ENCODE measurements around the gene SCO2. TPM values are rescaled to one million over a fixed set of nuclear protein-coding genes. Genes with fewer than 3 reads are reported as not detected.

The SCO2 gene
- polyA plus RNA-seq, 3 donors, result 39.5 to 101 (median 69.6) TPM

GRCh38 chr22:50519151-50519550 is 6.2 kb downstream of the SCO2 start:
- peaks cover 56 to 81% of the 10 kb centered on the region in 2 donors for H3K36me3 ChIP-seq (replicated peaks in 1 of 2; ENCODE audit: control insufficient read depth in 1 of 2, insufficient read depth in 2 of 2, low read length in 2 of 2)
- Mint-ChIP-seq H3K36me3 (peaks cover 28 to 69% of the 10 kb centered on the region in 2 donors), H3K4me3 (no peak overlapping the region), H3K27me3 (ENCODE audit: low read depth in 3 of 3) (peaks cover 0 to 2% (median 0%) of the 10 kb centered on the region in 3 donors), H3K4me1 (no peaks in the 10 kb centered on the region), H3K27ac (no peak overlapping the region), H3K9me3 (peaks cover 0 to 1% (median 0%) of the 10 kb centered on the region in 7 donors)
- peaks cover 37% of the 10 kb centered on the region for H4K20me1 ChIP-seq (ENCODE audit: insufficient read depth, low read length)
- peaks cover 36% of the 10 kb centered on the region for H3K79me2 ChIP-seq (ENCODE audit: insufficient read depth, low read length)
- H3K4me1 ChIP-seq (ENCODE audit: control insufficient read depth in 1 of 2, insufficient read depth in 2 of 2, low read length in 2 of 2), result peaks cover 3 to 7% of the 10 kb centered on the region in 2 donors
- TF ChIP-seq CTCF (IDR thresholded peaks at IDR 0.05), result no peak
- intact Hi-C loops (cut with micrococcal nuclease), result no loop called here
- no peak overlapping the region for H3K4me3 ChIP-seq (replicated peaks in 1 of 3; ENCODE audit: low read depth in 2 of 3, low read length in 3 of 3)
- H3K27me3 ChIP-seq (ENCODE audit: control insufficient read depth in 2 of 2, insufficient read depth in 2 of 2, low read length in 2 of 2), result no peaks in the 10 kb centered on the region
- H3K9me3 ChIP-seq (replicated peaks in 1 of 2; ENCODE audit: control insufficient read depth in 1 of 2, insufficient read depth in 1 of 2, low read length in 2 of 2), result no peaks in the 10 kb centered on the region
- DNase-seq, result no peak
- no peak overlapping the region for H3K4me2 ChIP-seq (replicated peaks; ENCODE audit: extremely low read depth, low read length, poor library complexity, severe bottlenecking)
- H3K9ac ChIP-seq (ENCODE audit: insufficient read depth, low read length, poor library complexity, severe bottlenecking), result no peak overlapping the region
- 100% methylated on average over 8 of the region's 8 CpGs for WGBS (ENCODE audit: insufficient coverage)
- H2AFZ ChIP-seq (ENCODE audit: insufficient read depth, low read depth, low read length, poor library complexity, severe bottlenecking), result no peak overlapping the region
- no peak overlapping the region for H3K27ac ChIP-seq (ENCODE audit: low read depth in 1 of 2, low read length in 2 of 2)

GRCh38 chr22:50518606-50519005 is 6.8 kb downstream of the SCO2 start:
- H3K9me3 Mint-ChIP-seq, result peaks cover 0 to 1% (median 0%) of the 10 kb centered on the region in 7 donors
- 97% methylated on average over 7 of the region's 7 CpGs for WGBS (ENCODE audit: insufficient coverage)

More at GRCh38 chr22:50518606-50519005, 6.8 kb downstream of the SCO2 start:
- Histone ChIP-seq H3K4me3 (replicated peaks in 1 of 3; ENCODE audit: low read depth in 2 of 3, low read length in 3 of 3) (no peak overlapping the region), H3K79me2 (ENCODE audit: insufficient read depth, low read length) (peaks cover 36% of the 10 kb centered on the region), H3K36me3 (replicated peaks in 1 of 2; ENCODE audit: control insufficient read depth in 1 of 2, insufficient read depth in 2 of 2, low read length in 2 of 2) (peaks cover 50 to 76% of the 10 kb centered on the region in 2 donors), H4K20me1 (ENCODE audit: insufficient read depth, low read length) (peaks cover 31% of the 10 kb centered on the region), H3K27ac (ENCODE audit: low read depth in 1 of 2, low read length in 2 of 2) (no peak overlapping the region), H3K9ac (ENCODE audit: insufficient read depth, low read length, poor library complexity, severe bottlenecking) (no peak overlapping the region), H3K27me3 (ENCODE audit: control insufficient read depth in 2 of 2, insufficient read depth in 2 of 2, low read length in 2 of 2) (no peaks in the 10 kb centered on the region), H3K4me2 (replicated peaks; ENCODE audit: extremely low read depth, low read length, poor library complexity, severe bottlenecking) (no peak overlapping the region), H2AFZ (ENCODE audit: insufficient read depth, low read depth, low read length, poor library complexity, severe bottlenecking) (no peak overlapping the region), H3K4me1 (ENCODE audit: control insufficient read depth in 1 of 2, insufficient read depth in 2 of 2, low read length in 2 of 2) (peaks cover 0 to 1% of the 10 kb centered on the region in 2 donors), H3K9me3 (replicated peaks in 1 of 2; ENCODE audit: control insufficient read depth in 1 of 2, insufficient read depth in 1 of 2, low read length in 2 of 2) (no peaks in the 10 kb centered on the region)
- no peak for TF ChIP-seq CTCF (IDR thresholded peaks at IDR 0.05)
- intact Hi-C loops (cut with micrococcal nuclease), result no loop called here
- Mint-ChIP-seq H3K27me3 (ENCODE audit: low read depth in 3 of 3) (peaks cover 0 to 2% (median 0%) of the 10 kb centered on the region in 3 donors), H3K4me1 (no peaks in the 10 kb centered on the region), H3K4me3 (no peak overlapping the region), H3K27ac (peak overlapping the region in 2 of 7 donors; percentile 26 to 47), H3K36me3 (peaks cover 26 to 67% of the 10 kb centered on the region in 2 donors)
- DNase-seq, result no peak
